Fibroblast of pulmonary artery (primary cell): ENCODE measurements around the gene DPYD.
A peak's percentile ranks its signal among the peaks of the same experiment; 100 is the strongest.

ENCODE experiments used
- DNase-seq: peaks from one replicate; pipeline ENCODE4 v3.0.0-alpha.2; 2010; ENCODE audit warnings: low read depth
- H3K4me3 ChIP-seq: replicated peaks from 2 replicates; pipeline ENCODE4 v1.5.1; 2011; ENCODE audit warnings: low read depth, mild to moderate bottlenecking, control low read depth, low read length, moderate library complexity
- CTCF ChIP-seq: IDR thresholded peaks from 2 replicates; pipeline ENCODE4 v1.5.1; 2011; ENCODE audit warnings: mild to moderate bottlenecking, control low read depth, low read length, inconsistent platforms; ENCODE audit errors: missing control alignments

Gene DPYD

GRCh38 chr1:97610748-97611147 is 310.1 kb downstream of the DPYD start:
- no peak for DNase-seq
- no peak overlapping the region for H3K4me3 ChIP-seq
- no peak for TF ChIP-seq CTCF

DNA sequence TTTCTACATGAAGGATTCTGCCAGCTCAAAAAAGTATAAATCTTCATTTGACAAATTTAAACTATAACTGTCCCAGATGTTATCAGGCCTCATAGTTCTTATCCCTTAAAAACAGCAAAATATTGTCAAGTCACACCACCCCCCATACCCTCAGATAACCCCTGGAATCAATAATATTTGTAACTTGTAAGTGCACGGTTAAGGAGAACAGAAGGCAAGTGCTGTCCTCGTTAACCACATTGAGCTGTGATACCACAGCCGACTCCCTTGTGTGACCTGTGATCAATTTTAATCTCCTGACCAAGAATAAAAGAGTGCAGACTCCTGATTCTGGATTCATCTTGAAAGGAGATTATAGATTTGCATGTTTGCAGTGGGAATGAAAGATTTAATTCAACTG is 310.7 kb downstream of the DPYD start:
- no peak for TF ChIP-seq CTCF
- H3K4me3 ChIP-seq, result no peak overlapping the region
- no peak for DNase-seq

- TF ChIP-seq CTCF, result no peak
- no peak overlapping the region for H3K4me3 ChIP-seq
- no peak for DNase-seq
Observed at GRCh38 chr1:97608272-97608671, 312.6 kb downstream of the DPYD start.

- TF ChIP-seq CTCF, result no peak
- peak; percentile 51 for DNase-seq
- H3K4me3 ChIP-seq, result no peak overlapping the region
Observed at GRCh38 chr1:97603776-97604175, 317.1 kb downstream of the DPYD start.

DNA sequence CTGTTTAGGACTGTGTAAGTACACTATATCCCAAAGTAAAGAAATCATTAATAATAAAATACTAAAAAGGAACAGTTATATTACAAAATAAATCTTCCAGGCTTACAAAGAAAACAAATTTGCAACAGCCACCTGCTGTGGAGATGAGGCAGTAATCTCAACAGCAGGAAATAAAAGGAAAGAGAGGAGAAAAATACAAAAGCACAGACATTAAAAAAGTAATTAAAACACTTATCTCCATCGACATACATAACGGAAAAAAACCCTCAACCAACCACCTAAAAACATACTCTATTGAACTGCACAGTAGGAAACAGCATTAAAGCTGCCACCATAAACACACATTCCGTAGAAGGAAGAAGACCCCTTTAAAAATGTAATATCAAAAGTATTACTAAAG is 317.6 kb downstream of the DPYD start:
- H3K4me3 ChIP-seq, result no peak overlapping the region
- no peak for TF ChIP-seq CTCF
- DNase-seq, result no peak

DNA sequence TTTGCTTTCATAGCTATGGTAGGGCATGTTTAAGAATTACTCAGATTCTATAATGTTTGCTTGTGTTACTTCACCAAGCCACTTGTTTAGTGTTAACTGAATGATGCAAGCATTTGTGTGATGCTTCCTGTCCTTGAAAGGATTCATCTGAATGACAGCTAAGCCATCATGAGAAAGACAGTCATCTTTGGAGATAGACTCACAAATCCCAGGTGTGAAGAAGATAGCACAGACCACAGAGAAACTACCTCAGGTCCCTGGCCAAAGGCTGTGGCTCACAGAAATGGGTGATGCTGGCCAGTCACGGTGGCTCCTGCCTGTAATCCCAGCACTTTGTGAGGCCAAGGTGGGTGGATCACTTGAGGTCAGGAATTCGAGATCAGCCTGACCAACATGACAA is 321.4 kb downstream of the DPYD start:
- DNase-seq, result no peak
- H3K4me3 ChIP-seq, result no peak overlapping the region
- TF ChIP-seq CTCF, result no peak

- H3K4me3 ChIP-seq, result no peak overlapping the region
- DNase-seq, result no peak
- TF ChIP-seq CTCF, result no peak
Observed at GRCh38 chr1:97593192-97593591, 327.6 kb downstream of the DPYD start.
